ENCODE results near the gene C6orf136. TPM values are rescaled to one million over a fixed set of nuclear protein-coding genes. Genes with fewer than 3 reads are reported as not detected.

C6orf136 gene
- total and polyA plus RNA-seq, 4 donors, result 2.0 to 12.0 (median 9.8) TPM

GRCh38 chr6:30678964-30679726 lies 32.2 kb downstream of the C6orf136 start:
- H3K9ac ChIP-seq (ENCODE audit: low read depth in 1 of 2, low read length in 2 of 2), result peak overlapping the region; percentile 52 to 86
- 6% methylated on average over 31 of the region's 31 CpGs for WGBS
- H3K36me3 ChIP-seq (ENCODE audit: control insufficient read depth in 4 of 4, insufficient read depth in 3 of 4, low read depth in 1 of 4, low read length in 3 of 4), result peaks cover 0 to 8% (median 5%) of the 10 kb centered on the region in 4 donors
- no peaks in the 10 kb centered on the region for H3K27me3 ChIP-seq (ENCODE audit: control insufficient read depth in 4 of 4, insufficient read depth in 4 of 4, low read length in 3 of 4)
- peak; percentile 92 for DNase-seq (ENCODE audit: low spot score)
- TF ChIP-seq ZBTB33 (IDR thresholded peaks at IDR 0.05), result no peak
- TF ChIP-seq RAD21 (IDR thresholded peaks at IDR 0.05), result peak; percentile 98 to 99
- TF ChIP-seq HNF4A (conservative IDR thresholded peaks at IDR 0.05), result peak; percentile 93 to 95
- TF ChIP-seq GABPA (IDR thresholded peaks at IDR 0.05 in 1 of 2, conservative IDR thresholded peaks at IDR 0.05 in 1 of 2), result no peak
- no peak for TF ChIP-seq ATF3 (IDR thresholded peaks at IDR 0.05)
- TF ChIP-seq TAF1 (conservative IDR thresholded peaks at IDR 0.05), result no peak
- TF ChIP-seq HNF4G (IDR thresholded peaks at IDR 0.05), result peak; percentile 82
- peak in 1 of 2 donors; percentile 54 for TF ChIP-seq JUND (IDR thresholded peaks at IDR 0.05)
- no peak for TF ChIP-seq EGR1 (IDR thresholded peaks at IDR 0.05; ENCODE audit: low read depth in 2 of 2)
- no peak for TF ChIP-seq NR2F2 (IDR thresholded peaks at IDR 0.05)
- TF ChIP-seq YY1 (IDR thresholded peaks at IDR 0.05), result peak; percentile 66
- peak; percentile 89 for TF ChIP-seq SP1 (IDR thresholded peaks at IDR 0.05)
- TF ChIP-seq REST (IDR thresholded peaks at IDR 0.05), result peak; percentile 60
- peak; percentile 36 for TF ChIP-seq MAX (IDR thresholded peaks at IDR 0.05)
- TF ChIP-seq CTCF (IDR thresholded peaks at IDR 0.05; ENCODE audit: low read depth, low read length, missing input control), result peak; percentile 96
- TF ChIP-seq FOXA2 (IDR thresholded peaks at IDR 0.05), result no peak
- no peak for TF ChIP-seq FOXA1 (IDR thresholded peaks at IDR 0.05)
- TF ChIP-seq RXRA (IDR thresholded peaks at IDR 0.05), result peak; percentile 15 to 74
- peak overlapping the region; percentile 30 to 43 (median 40) for H3K4me3 ChIP-seq (ENCODE audit: low read depth in 1 of 3, low read length in 3 of 3)
- peak overlapping the region; percentile 88 for H3K27ac ChIP-seq (ENCODE audit: low read depth in 1 of 2, low read length in 2 of 2)
- no peaks in the 10 kb centered on the region for H3K9me3 ChIP-seq (ENCODE audit: control insufficient read depth in 4 of 4, low read length in 3 of 4)
- H3K4me1 ChIP-seq (ENCODE audit: control insufficient read depth in 4 of 4, insufficient read depth in 4 of 4, low read length in 3 of 4), result peaks cover 13 to 82% (median 59%) of the 10 kb centered on the region in 4 donors
